ENCODE results near the gene DPYSL5. TPM values are rescaled to one million over a fixed set of nuclear protein-coding genes. Genes with fewer than 3 reads are reported as not detected.

Gene DPYSL5
- total and polyA plus RNA-seq, 9 of the 15 experiments (the other 6 are each of a cell fraction or from before 2014, with no cell fraction given): 0.06 TPM; not detected in 8

DNA sequence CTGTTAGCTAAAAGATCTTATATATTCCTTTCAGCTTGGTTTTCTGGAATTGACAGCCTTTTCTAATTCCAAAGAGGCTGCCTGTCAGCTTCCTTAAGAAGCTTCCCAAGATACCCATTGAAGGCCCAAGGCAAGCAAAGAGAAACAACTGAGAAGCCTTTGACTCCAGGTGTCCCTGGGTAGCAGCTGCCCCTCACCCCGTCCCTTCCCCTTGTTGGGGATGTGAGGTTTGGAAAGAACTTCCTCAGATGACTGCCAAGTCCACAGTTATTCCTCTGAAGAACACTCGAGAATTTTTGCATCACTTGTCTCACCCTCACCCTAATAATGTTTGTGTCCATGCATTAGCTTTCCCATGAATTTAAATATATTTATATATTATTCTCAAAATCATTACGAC lies 135.8 kb downstream of the DPYSL5 start:
- FAIRE-seq (no peak), ATAC-seq (no peak), DNase-seq (ENCODE audit: extremely low read depth in 1 of 4, low spot score in 3 of 4) (no peak)
- Histone ChIP-seq H3K4me2 (ENCODE audit: insufficient read depth, low read length) (no peak overlapping the region), H3K9me3 (replicated peaks; ENCODE audit: control insufficient read depth, insufficient read depth, low read depth, low read length) (no peaks in the 10 kb centered on the region), H3K4me3 (no peak overlapping the region), H3K9me1 (ENCODE audit: control insufficient read depth, insufficient read depth, low read length) (no peaks in the 10 kb centered on the region), H3K9ac (ENCODE audit: insufficient read depth in 1 of 2, low read depth in 2 of 2, low read length in 2 of 2) (no peak overlapping the region), H4K20me1 (replicated peaks; ENCODE audit: control insufficient read depth, insufficient read depth, low read length) (peaks cover 11% of the 10 kb centered on the region), H2AFZ (ENCODE audit: low read depth, low read length) (no peak overlapping the region), H3K36me3 (ENCODE audit: control insufficient read depth, insufficient read depth, low read length) (peaks cover 34% of the 10 kb centered on the region), H3K4me1 (replicated peaks in 1 of 2; ENCODE audit: control insufficient read depth in 2 of 2, insufficient read depth in 2 of 2, low read length in 2 of 2) (peaks cover 0 to 27% of the 10 kb centered on the region in 2 experiments; a peak in 3 of 5 replicates), H3K27ac (ENCODE audit: extremely low read depth, low read depth, low read length) (no peak overlapping the region), H3K27me3 (ENCODE audit: control insufficient read depth in 2 of 2, insufficient read depth in 2 of 2, low read length in 2 of 2) (no peaks in the 10 kb centered on the region), H3K79me2 (ENCODE audit: control insufficient read depth, insufficient read depth, low read length) (peaks cover 54% of the 10 kb centered on the region)
- intact Hi-C loops (cut with micrococcal nuclease): no loop called here
- BruUV-seq (replicated peaks): no TSS peak
- TF ChIP-seq, protein P1, sequence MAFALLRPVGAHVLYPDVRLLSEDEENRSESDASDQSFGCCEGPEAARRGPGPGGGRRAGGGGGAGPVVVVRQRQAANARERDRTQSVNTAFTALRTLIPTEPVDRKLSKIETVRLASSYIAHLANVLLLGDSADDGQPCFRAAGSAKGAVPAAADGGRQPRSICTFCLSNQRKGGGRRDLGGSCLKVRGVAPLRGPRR (CRISPR knock-in tag; IDR thresholded peaks at IDR 0.05): no peak
- TF ChIP-seq CCNT2 (IDR thresholded peaks at IDR 0.05; ENCODE audit: borderline replicate concordance, extremely low read depth, insufficient read length, low read depth, low read length) (no peak), RBM15 (IDR thresholded peaks at IDR 0.05; ENCODE audit: insufficient read depth, low read length) (no peak), JUNB (CRISPR knock-in tag; conservative IDR thresholded peaks at IDR 0.05) (no peak), HDAC1 (IDR thresholded peaks at IDR 0.05) (no peak), LARP7 (IDR thresholded peaks at IDR 0.05) (no peak), RREB1 (CRISPR knock-in tag; IDR thresholded peaks at IDR 0.05) (no peak), PTRF (tag; IDR thresholded peaks at IDR 0.05) (no peak), PHTF2 (CRISPR knock-in tag; IDR thresholded peaks at IDR 0.05) (no peak), KLF1 (tag; IDR thresholded peaks at IDR 0.05) (no peak), ZFP1 (CRISPR knock-in tag; IDR thresholded peaks at IDR 0.05) (no peak), ZKSCAN8 (CRISPR knock-in tag; IDR thresholded peaks at IDR 0.05) (no peak), ZNF140 (CRISPR knock-in tag; IDR thresholded peaks at IDR 0.05) (no peak)
- TF ChIP-seq, protein P2, sequence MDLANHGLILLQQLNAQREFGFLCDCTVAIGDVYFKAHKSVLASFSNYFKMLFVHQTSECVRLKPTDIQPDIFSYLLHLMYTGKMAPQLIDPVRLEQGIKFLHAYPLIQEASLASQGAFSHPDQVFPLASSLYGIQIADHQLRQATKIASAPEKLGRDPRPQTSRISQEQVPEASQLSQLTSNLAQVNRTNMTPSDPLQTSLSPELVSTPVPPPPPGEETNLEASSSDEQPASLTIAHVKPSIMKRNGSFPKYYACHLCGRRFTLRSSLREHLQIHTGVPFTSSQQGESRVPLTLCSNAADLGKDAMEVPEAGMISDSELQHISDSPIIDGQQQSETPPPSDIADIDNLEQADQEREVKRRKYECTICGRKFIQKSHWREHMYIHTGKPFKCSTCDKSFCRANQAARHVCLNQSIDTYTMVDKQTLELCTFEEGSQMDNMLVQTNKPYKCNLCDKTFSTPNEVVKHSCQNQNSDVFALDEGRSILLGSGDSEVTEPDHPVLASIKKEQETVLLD (IDR thresholded peaks at IDR 0.05): no peak
- TF ChIP-seq, protein P3, sequence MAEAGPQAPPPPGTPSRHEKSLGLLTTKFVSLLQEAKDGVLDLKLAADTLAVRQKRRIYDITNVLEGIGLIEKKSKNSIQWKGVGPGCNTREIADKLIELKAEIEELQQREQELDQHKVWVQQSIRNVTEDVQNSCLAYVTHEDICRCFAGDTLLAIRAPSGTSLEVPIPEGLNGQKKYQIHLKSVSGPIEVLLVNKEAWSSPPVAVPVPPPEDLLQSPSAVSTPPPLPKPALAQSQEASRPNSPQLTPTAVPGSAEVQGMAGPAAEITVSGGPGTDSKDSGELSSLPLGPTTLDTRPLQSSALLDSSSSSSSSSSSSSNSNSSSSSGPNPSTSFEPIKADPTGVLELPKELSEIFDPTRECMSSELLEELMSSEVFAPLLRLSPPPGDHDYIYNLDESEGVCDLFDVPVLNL (CRISPR knock-in tag; IDR thresholded peaks at IDR 0.05; ENCODE audit: low read depth): no peak
- ChIA-PET POLR2A (interaction anchor here (0.7 to 1.8 kb wide), 4 partner anchors 12 to 144 kb away, joined by 3 to 13 read pairs (median 4); no protein-coding TSS in a partner anchor), CTCF (ENCODE audit: low intra/inter-chr PET ratio) (no interaction called here)
- 59% methylated on average over 3 of the region's 3 CpGs for WGBS (ENCODE audit: insufficient coverage, low coverage, missing lambda C conversion rate)
- in situ Hi-C loops (cut with MboI): no loop called here

Data from K562 (cell line).